ENCODE measurements around the gene WWC2. TPM values are rescaled to one million over a fixed set of nuclear protein-coding genes. Genes with fewer than 3 reads are reported as not detected.

Gene WWC2
- total RNA-seq, 1 donor from 2014 or later: 48.0 TPM

DNA sequence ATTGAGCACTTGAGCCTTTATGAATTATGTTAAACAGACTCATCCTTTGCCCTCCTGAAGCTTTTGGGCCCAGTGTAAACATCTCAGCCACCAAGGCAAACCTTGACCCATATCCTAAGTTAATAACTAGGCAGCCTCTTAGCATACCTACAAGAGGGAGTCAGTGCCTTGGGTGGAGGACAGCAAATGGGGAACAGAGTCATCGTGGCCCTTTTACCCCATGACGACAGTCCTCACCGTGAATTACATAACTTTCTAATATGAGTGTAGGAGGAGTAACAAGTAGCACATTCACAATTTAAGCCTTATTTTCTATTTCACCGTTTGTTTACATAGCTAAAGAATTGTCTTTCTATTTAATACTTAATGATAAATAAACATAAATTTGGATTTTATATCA is 204.2 kb downstream of the WWC2 start:
- Mint-ChIP-seq H3K4me1 (ENCODE audit: low read depth) (no peaks in the 10 kb centered on the region), H3K9me3 (ENCODE audit: low read depth) (no peaks in the 10 kb centered on the region), H3K27me3 (ENCODE audit: low read depth) (no peaks in the 10 kb centered on the region), H3K27ac (ENCODE audit: unreplicated experiment) (no peak overlapping the region), H3K4me3 (ENCODE audit: unreplicated experiment) (no peak overlapping the region), H3K36me3 (ENCODE audit: low read depth) (peaks cover 17% of the 10 kb centered on the region)
- no peak for DNase-seq (ENCODE audit: low spot score)
- TF ChIP-seq, protein P1, sequence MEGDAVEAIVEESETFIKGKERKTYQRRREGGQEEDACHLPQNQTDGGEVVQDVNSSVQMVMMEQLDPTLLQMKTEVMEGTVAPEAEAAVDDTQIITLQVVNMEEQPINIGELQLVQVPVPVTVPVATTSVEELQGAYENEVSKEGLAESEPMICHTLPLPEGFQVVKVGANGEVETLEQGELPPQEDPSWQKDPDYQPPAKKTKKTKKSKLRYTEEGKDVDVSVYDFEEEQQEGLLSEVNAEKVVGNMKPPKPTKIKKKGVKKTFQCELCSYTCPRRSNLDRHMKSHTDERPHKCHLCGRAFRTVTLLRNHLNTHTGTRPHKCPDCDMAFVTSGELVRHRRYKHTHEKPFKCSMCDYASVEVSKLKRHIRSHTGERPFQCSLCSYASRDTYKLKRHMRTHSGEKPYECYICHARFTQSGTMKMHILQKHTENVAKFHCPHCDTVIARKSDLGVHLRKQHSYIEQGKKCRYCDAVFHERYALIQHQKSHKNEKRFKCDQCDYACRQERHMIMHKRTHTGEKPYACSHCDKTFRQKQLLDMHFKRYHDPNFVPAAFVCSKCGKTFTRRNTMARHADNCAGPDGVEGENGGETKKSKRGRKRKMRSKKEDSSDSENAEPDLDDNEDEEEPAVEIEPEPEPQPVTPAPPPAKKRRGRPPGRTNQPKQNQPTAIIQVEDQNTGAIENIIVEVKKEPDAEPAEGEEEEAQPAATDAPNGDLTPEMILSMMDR (IDR thresholded peaks at IDR 0.05): no peak

DNA sequence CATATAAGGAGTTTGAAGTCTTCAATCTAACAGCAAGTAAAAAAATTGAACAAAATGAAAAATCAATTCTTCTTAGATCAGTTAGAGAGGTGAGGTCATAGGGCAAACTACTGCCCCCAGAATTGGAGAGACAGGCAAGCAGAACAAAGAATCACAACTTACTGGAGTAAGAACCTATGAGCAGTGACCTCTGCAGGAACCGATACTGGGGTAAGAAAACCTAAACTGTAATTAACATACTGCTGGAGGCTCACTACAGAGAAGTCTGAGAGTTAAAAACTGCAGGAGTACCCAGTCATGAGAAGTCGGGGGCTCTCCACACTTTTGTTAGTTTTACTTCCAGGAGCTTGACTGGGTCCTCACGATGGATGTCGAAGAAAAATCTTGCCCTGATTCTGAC is 205.0 kb downstream of the WWC2 start:
- TF ChIP-seq, protein P1 (IDR thresholded peaks at IDR 0.05): no peak
- Mint-ChIP-seq H3K27ac (ENCODE audit: unreplicated experiment) (no peak overlapping the region), H3K9me3 (ENCODE audit: low read depth) (no peaks in the 10 kb centered on the region), H3K36me3 (ENCODE audit: low read depth) (peaks cover 20% of the 10 kb centered on the region), H3K4me3 (ENCODE audit: unreplicated experiment) (no peak overlapping the region), H3K27me3 (ENCODE audit: low read depth) (no peaks in the 10 kb centered on the region), H3K4me1 (ENCODE audit: low read depth) (no peaks in the 10 kb centered on the region)
- no peak for DNase-seq (ENCODE audit: low spot score)

DNA sequence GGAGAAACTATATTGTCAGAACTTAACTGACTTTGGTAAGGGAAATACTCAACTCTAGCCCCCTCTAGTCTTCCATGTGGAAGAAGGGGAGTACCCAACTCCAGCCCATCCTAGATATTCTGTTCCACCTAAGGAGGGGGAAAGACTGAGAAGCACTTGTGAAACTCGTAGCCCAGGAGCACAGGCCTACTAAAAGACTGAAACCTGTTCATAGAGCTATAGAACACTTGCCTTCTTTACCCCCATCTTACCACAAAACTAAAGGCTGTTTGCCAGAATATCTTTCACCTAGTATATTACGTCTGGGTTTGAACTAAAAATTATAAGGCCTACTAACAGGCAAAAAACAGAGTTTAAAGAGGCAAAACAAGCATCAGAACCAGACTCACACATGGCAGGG is 205.5 kb downstream of the WWC2 start:
- Mint-ChIP-seq H3K4me3 (ENCODE audit: unreplicated experiment) (no peak overlapping the region), H3K4me1 (ENCODE audit: low read depth) (no peaks in the 10 kb centered on the region), H3K27ac (ENCODE audit: unreplicated experiment) (no peak overlapping the region), H3K9me3 (ENCODE audit: low read depth) (no peaks in the 10 kb centered on the region), H3K36me3 (ENCODE audit: low read depth) (peaks cover 19% of the 10 kb centered on the region), H3K27me3 (ENCODE audit: low read depth) (no peaks in the 10 kb centered on the region)
- no peak for DNase-seq (ENCODE audit: low spot score)
- TF ChIP-seq, protein P1 (IDR thresholded peaks at IDR 0.05): no peak

DNA sequence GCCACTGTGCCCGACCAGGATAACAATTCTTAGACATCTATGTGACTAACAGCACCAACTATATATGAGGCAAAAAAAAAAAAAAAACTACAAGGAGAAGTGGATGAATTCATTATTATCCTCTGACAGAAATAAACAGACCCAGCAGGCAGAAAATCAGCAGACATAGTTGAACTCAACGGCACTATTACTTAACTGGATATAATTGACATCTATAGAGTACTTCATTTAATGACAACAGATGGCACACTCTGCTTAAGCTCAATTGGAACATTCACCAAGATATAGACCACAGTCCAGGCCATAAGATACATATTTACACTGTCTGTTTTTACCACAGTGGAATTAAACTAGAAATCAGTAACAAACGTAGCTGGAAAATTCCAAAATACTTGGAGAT is 207.8 kb downstream of the WWC2 start:
- TF ChIP-seq, protein P1 (IDR thresholded peaks at IDR 0.05): no peak
- Mint-ChIP-seq H3K9me3 (ENCODE audit: low read depth) (no peaks in the 10 kb centered on the region), H3K4me3 (ENCODE audit: unreplicated experiment) (no peak overlapping the region), H3K36me3 (ENCODE audit: low read depth) (peaks cover 20% of the 10 kb centered on the region), H3K27me3 (ENCODE audit: low read depth) (no peaks in the 10 kb centered on the region), H3K27ac (ENCODE audit: unreplicated experiment) (no peak overlapping the region), H3K4me1 (ENCODE audit: low read depth) (no peaks in the 10 kb centered on the region)
- DNase-seq (ENCODE audit: low spot score): no peak

DNA sequence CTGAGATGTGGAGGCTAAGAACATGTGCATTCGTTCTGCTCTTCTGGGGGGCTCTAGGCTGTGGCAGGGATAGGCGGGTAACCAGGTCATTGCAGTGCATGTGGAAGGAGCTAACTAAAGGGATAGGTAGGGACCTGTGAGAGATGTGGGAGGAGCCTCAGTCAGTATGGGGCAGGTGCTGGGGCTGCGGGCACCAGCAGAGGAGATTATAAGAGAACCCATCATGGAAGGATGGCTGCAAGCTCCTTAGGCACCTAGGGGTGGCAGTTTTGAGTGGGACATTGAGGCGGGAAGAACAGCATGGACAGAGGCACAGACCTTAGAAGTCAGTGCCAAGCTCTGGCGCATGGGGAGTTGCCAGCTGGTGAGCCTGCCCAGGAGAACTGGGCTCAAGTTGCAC is 213.8 kb downstream of the WWC2 start:
- H3K9me3 Mint-ChIP-seq (ENCODE audit: low read depth): no peaks in the 10 kb centered on the region
- no peak overlapping the region for H3K4me3 Mint-ChIP-seq (ENCODE audit: unreplicated experiment)
- TF ChIP-seq, protein P1 (IDR thresholded peaks at IDR 0.05): no peak
- DNase-seq (ENCODE audit: low spot score): no peak
- no peaks in the 10 kb centered on the region for H3K27me3 Mint-ChIP-seq (ENCODE audit: low read depth)
- peaks cover 32% of the 10 kb centered on the region for H3K36me3 Mint-ChIP-seq (ENCODE audit: low read depth)
- no peaks in the 10 kb centered on the region for H3K4me1 Mint-ChIP-seq (ENCODE audit: low read depth)
- no peak overlapping the region for H3K27ac Mint-ChIP-seq (ENCODE audit: unreplicated experiment)
